ENCODE data around the gene CAMP.

DNA sequence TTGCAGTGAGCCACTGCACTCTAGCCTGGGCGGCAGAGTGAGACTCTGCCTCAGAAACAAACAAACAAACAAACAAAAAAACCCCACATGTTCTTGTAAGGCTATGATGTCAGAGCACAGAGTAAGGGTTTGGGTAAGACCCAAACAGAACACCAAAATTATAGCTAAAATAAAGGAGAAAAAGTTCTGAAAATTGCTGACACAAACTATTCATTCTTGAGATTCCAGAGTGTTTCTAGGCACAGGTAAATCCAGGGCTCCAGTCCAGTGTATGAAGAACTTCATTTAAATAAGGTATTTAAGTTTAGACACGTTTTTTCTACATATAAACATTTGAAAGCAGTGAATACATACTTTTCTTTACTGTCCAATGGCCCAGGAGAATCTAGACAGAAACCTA, 39.0 kb upstream of the CAMP start:
- TF ChIP-seq YY1 (IDR thresholded peaks at IDR 0.05; ENCODE audit: low read depth), result no peak
- no peak for TF ChIP-seq FOXJ3 (CRISPR knock-in tag; IDR thresholded peaks at IDR 0.05)
- TF ChIP-seq EP300 (IDR thresholded peaks at IDR 0.05; ENCODE audit: borderline replicate concordance in 1 of 2, low read depth in 1 of 2, low read length in 1 of 2), result no peak
- no peak for TF ChIP-seq CTCF (IDR thresholded peaks at IDR 0.05)
- no peak for TF ChIP-seq RXRA (IDR thresholded peaks at IDR 0.05; ENCODE audit: borderline replicate concordance, low read depth)
- TF ChIP-seq FOXM1 (IDR thresholded peaks at IDR 0.05; ENCODE audit: low read depth), result no peak
- TF ChIP-seq NRF1 (IDR thresholded peaks at IDR 0.05; ENCODE audit: low read depth, low read length), result no peak
- no peak for TF ChIP-seq RAD21 (IDR thresholded peaks at IDR 0.05; ENCODE audit: low read length)
- TF ChIP-seq, protein P1, sequence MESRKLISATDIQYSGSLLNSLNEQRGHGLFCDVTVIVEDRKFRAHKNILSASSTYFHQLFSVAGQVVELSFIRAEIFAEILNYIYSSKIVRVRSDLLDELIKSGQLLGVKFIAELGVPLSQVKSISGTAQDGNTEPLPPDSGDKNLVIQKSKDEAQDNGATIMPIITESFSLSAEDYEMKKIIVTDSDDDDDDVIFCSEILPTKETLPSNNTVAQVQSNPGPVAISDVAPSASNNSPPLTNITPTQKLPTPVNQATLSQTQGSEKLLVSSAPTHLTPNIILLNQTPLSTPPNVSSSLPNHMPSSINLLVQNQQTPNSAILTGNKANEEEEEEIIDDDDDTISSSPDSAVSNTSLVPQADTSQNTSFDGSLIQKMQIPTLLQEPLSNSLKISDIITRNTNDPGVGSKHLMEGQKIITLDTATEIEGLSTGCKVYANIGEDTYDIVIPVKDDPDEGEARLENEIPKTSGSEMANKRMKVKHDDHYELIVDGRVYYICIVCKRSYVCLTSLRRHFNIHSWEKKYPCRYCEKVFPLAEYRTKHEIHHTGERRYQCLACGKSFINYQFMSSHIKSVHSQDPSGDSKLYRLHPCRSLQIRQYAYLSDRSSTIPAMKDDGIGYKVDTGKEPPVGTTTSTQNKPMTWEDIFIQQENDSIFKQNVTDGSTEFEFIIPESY (IDR thresholded peaks at IDR 0.05; ENCODE audit: borderline replicate concordance, low read depth), result no peak
- no peak for TF ChIP-seq SMC3 (IDR thresholded peaks at IDR 0.05; ENCODE audit: low read depth, low read length)
- no peak for TF ChIP-seq RFX5 (IDR thresholded peaks at IDR 0.05; ENCODE audit: low read length)
- TF ChIP-seq, protein P2, sequence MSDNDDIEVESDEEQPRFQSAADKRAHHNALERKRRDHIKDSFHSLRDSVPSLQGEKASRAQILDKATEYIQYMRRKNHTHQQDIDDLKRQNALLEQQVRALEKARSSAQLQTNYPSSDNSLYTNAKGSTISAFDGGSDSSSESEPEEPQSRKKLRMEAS (IDR thresholded peaks at IDR 0.05; ENCODE audit: low read depth), result no peak
- no peak for TF ChIP-seq MXI1 (IDR thresholded peaks at IDR 0.05; ENCODE audit: low read depth, low read length)
- no peak for TF ChIP-seq RCOR1 (IDR thresholded peaks at IDR 0.05; ENCODE audit: low read length)

Data from SK-N-SH (cell line).